IMR-90 (cell line): Measurements from ENCODE around the gene HIVEP1. TPM values are rescaled to one million over a fixed set of nuclear protein-coding genes. Genes with fewer than 3 reads are reported as not detected.

Experiments used
- ATAC-seq: fragments of 200-7000 bp; cut with Tn5 transposase; 2 replicates; pipeline ENCODE4 v1.9.1; 2020; ENCODE audit warnings: low read depth, mild to moderate bottlenecking, moderate library complexity
- BruUV-seq: library from RNA; stranded (reverse); fragments of 400-500 nt; replicated peaks from 2 replicates; lab custom pipeline; 2021; lab: Mats Ljungman, UMichigan
- CTCF ChIA-PET: fragments of 300-600 bp; formaldehyde crosslinking; extraction: SDS; loops from one replicate; lab custom pipeline; 2021; ENCODE audit warnings: antibody characterized with exemption; lab: Yijun Ruan, JAX
- POLR2A ChIA-PET: fragments of 300-600 bp; sonication (Branson Sonifier 250); formaldehyde crosslinking; loops from one replicate; lab custom pipeline; 2022; ENCODE audit warnings: antibody characterized with exemption; ENCODE audit not compliant: unreplicated experiment; lab: Charles Lee
- DNase-seq: peaks from one replicate; pipeline ENCODE4 v3.0.0; 2013
- H2AFZ ChIP-seq: replicated peaks from 2 replicates; pipeline ENCODE3; 2013; ENCODE audit warnings: low read length, mild to moderate bottlenecking; ENCODE audit not compliant: poor library complexity
- H2AK5ac ChIP-seq: 2 replicates; pipeline ENCODE4 v1.6.1; 2013; ENCODE audit warnings: low read depth, low read length, inconsistent platforms
- H2AK9ac ChIP-seq: replicated peaks from 2 replicates; pipeline ENCODE3; 2013; ENCODE audit warnings: mild to moderate bottlenecking, low read depth, low read length, moderate library complexity; ENCODE audit not compliant: poor library complexity
- H2BK120ac ChIP-seq: 2 replicates; pipeline ENCODE4 v1.6.1; 2013; ENCODE audit warnings: low read depth, low read length, inconsistent platforms
- H2BK15ac ChIP-seq: 3 replicates; pipeline ENCODE4 v1.6.1; 2013; ENCODE audit warnings: low read depth, low read length, inconsistent platforms
- H2BK20ac ChIP-seq: 2 replicates; pipeline ENCODE4 v1.6.1; 2013; ENCODE audit warnings: low read depth, mild to moderate bottlenecking, inconsistent platforms, low read length, moderate library complexity
- H2BK5ac ChIP-seq: 2 replicates; pipeline ENCODE4 v1.6.1; 2013; ENCODE audit warnings: mild to moderate bottlenecking, low read depth, low read length, inconsistent platforms; ENCODE audit not compliant: poor library complexity, severe bottlenecking
- H3K14ac ChIP-seq: replicated peaks from 2 replicates; pipeline ENCODE4 v1.6.1; 2013; ENCODE audit warnings: low read depth, low read length, inconsistent platforms
- H3K18ac ChIP-seq: 2 replicates; pipeline ENCODE4 v1.6.1; 2013; ENCODE audit warnings: low read depth, low read length, control low read depth
- H3K23ac ChIP-seq: 2 replicates; pipeline ENCODE4 v1.6.1; 2013; ENCODE audit warnings: low read depth, low read length, inconsistent platforms
- H3K27ac ChIP-seq: 2 replicates; pipeline ENCODE4 v1.5.1; 2013; ENCODE audit warnings: mild to moderate bottlenecking, control low read depth, low read length; ENCODE audit not compliant: insufficient read depth
- H3K27me3 ChIP-seq: 2 replicates; pipeline ENCODE4 v1.6.1; 2013; ENCODE audit warnings: low read length; ENCODE audit not compliant: control insufficient read depth, insufficient read depth
- H3K36me3 ChIP-seq: 2 replicates; pipeline ENCODE4 v1.6.1; 2013; ENCODE audit warnings: low read length, mixed read lengths; ENCODE audit not compliant: control insufficient read depth, insufficient read depth
- H3K4ac ChIP-seq: 2 replicates; pipeline ENCODE4 v1.6.1; 2013; ENCODE audit warnings: low read depth, low read length, inconsistent platforms
- H3K4me1 ChIP-seq: 2 replicates; pipeline ENCODE4 v1.6.1; 2013; ENCODE audit warnings: low read length, mixed read lengths; ENCODE audit not compliant: control insufficient read depth, insufficient read depth
- H3K4me2 ChIP-seq: 2 replicates; pipeline ENCODE4 v1.6.1; 2013; ENCODE audit warnings: low read depth, mild to moderate bottlenecking, control low read depth, low read length, moderate library complexity
- H3K4me3 ChIP-seq: 2 replicates; pipeline ENCODE4 v1.5.1; 2013; ENCODE audit warnings: low read depth, mild to moderate bottlenecking, control low read depth, low read length, moderate library complexity; ENCODE audit not compliant: insufficient read depth
- H3K56ac ChIP-seq: 2 replicates; pipeline ENCODE4 v1.6.1; 2013; ENCODE audit warnings: low read length, inconsistent platforms; ENCODE audit not compliant: insufficient read depth; ENCODE audit errors: extremely low read depth
- H3K79me1 ChIP-seq, 2 experiments: 2 replicates each; pipeline ENCODE4 v1.6.1; 2013; ENCODE audit warnings: low read length in 2 of 2, inconsistent platforms in 1 of 2, low read depth in 1 of 2
- H3K9ac ChIP-seq: 2 replicates; pipeline ENCODE4 v1.6.1; 2013; ENCODE audit warnings: low read depth, low read length, control low read depth
- H3K9me1 ChIP-seq: 2 replicates; pipeline ENCODE4 v1.6.1; 2013; ENCODE audit warnings: low read length, inconsistent platforms; ENCODE audit not compliant: insufficient read depth
- H3K9me3 ChIP-seq: 2 replicates; pipeline ENCODE4 v1.6.1; 2013; ENCODE audit warnings: low read length; ENCODE audit not compliant: control insufficient read depth, insufficient read depth
- H4K20me1 ChIP-seq: 2 replicates; pipeline ENCODE4 v1.6.1; 2013; ENCODE audit warnings: low read length, inconsistent platforms; ENCODE audit not compliant: insufficient read depth
- H4K5ac ChIP-seq: 2 replicates; pipeline ENCODE4 v1.6.1; 2013; ENCODE audit warnings: mild to moderate bottlenecking, low read depth, low read length, control low read depth
- H4K8ac ChIP-seq, 2 experiments: 2 replicates each; pipeline ENCODE4 v1.6.1; 2013; ENCODE audit warnings: low read depth in 2 of 2, low read length in 2 of 2, control low read depth in 1 of 2, inconsistent platforms in 1 of 2
- H4K91ac ChIP-seq: 2 replicates; pipeline ENCODE4 v1.6.1; 2013; ENCODE audit warnings: low read depth, low read length, inconsistent platforms; ENCODE audit not compliant: insufficient read depth
- FOS ChIP-seq: fragments of 150-350 bp; IDR thresholded peaks from 2 replicates; pipeline ENCODE4 v1.6.1; 2016; ENCODE audit warnings: low read depth, low read length
- WGBS, 2 experiments: methylation state at CpG; one replicate each; pipeline versions ENCODE4 v1.1.5 to v1.1.7; 2013; ENCODE audit warnings: missing lambda C conversion rate in 2 of 2; ENCODE audit not compliant: insufficient read length in 1 of 2; ENCODE audit errors: extremely low coverage in 2 of 2; 5-methylcytosine and 5-hydroxymethylcytosine counted together
- dilution Hi-C: fragments of 300-500 bp; cut with HindIII; formaldehyde crosslinking; loops from one replicate; pipeline ENCODE4 v1.14.3; 2018; ENCODE audit warnings: low sequenced_read_pairs; ENCODE audit not compliant: unreplicated experiment
- in situ Hi-C: fragments of 300-500 bp; cut with MboI; formaldehyde crosslinking; loops from 3 replicates; pipeline ENCODE4 v1.14.3; 2019; ENCODE audit warnings: low sequenced_read_pairs, inconsistent platforms, mixed read lengths
- intact Hi-C: fragments of 100-400 bp; cut with micrococcal nuclease; formaldehyde crosslinking; loops from 2 replicates; pipeline ENCODE4 v1.10.0; 2022
- polyA plus RNA-seq, 3 experiments: library from polyadenylated mRNA; depleted of rRNA; stranded (reverse); fragments of >200 nt; gene quantifications; 2 replicates each; pipeline ENCODE4 v1.2.3, GENCODE V29; 2012; ENCODE audit warnings: low replicate concordance in 1 of 3
- total RNA-seq: library from RNA; depleted of rRNA; stranded (reverse); fragments of >200 nt; gene quantifications from 2 replicates; pipeline ENCODE4 v1.2.3, GENCODE V29; 2012
- TF ChIP-seq, protein P1 (sequence below): fragments of 150-350 bp; IDR thresholded peaks from 2 replicates; pipeline ENCODE4 v1.6.1; 2017; ENCODE audit warnings: mild to moderate bottlenecking, antibody characterized with exemption, low read length, low read depth

HIVEP1 gene
- total and polyA plus RNA-seq, 2 of the 4 experiments (the other 2 are of a cell fraction), result 13.0 to 17.2 TPM

DNA sequence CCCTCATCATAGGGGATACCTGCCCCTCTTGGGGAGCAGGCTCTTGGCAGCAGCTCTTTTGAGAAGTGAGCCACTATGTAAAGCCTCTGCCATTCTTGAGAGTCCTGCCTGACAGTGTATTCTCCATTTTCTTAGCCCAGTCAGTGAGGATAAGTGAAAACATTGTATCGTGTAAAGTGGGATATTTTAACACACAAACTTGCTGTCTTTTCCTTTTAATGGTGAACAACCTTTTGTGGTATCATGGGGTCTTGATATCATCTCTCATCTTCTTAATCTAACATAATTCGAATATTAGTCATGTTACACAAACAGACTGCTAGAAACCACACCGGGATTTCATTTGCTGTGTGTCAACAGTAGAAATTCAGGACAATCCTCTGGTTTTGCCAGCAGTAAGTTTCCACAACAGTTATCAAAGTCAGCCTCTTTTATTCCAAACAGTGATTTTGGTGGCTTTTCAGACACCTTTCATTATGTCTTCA, 136.2 kb downstream of the HIVEP1 start:
- Histone ChIP-seq H2BK5ac (peak overlapping the region; percentile 68), H3K14ac (peak overlapping the region; percentile 64), H3K9ac (peak overlapping the region; percentile 28; the same call in 1 of the 2 replicates), H3K36me3 (no peaks in the 10 kb centered on the region; the same call in 1 of the 2 replicates), H3K27ac (peak overlapping the region; percentile 51; the same call in 1 of the 2 replicates), H3K9me3 (no peaks in the 10 kb centered on the region), H2BK15ac (0 out of 3 replicates have a peak overlapping the region, but pooled peaks have one; percentile 19), H4K8ac (peak overlapping the region in 1 of 2 experiments; percentile 29; a peak in 1 of 4 replicates), H3K4me3 (no peak overlapping the region), H2AFZ (peak overlapping the region; percentile 36), H2AK9ac (peak overlapping the region; percentile 53), H2AK5ac (peak overlapping the region; percentile 79), H4K5ac (no peak overlapping the region), H3K4ac (peak overlapping the region; percentile 74), H3K4me1 (peaks cover 12% of the 10 kb centered on the region), H3K18ac (peak overlapping the region; percentile 51; the same call in 1 of the 2 replicates), H3K23ac (peak overlapping the region; percentile 76; the same call in 1 of the 2 replicates), H4K91ac (peak overlapping the region; percentile 32; the same call in 1 of the 2 replicates), H3K56ac (no peak overlapping the region; the same call in 1 of the 2 replicates), H3K9me1 (peaks cover 9% of the 10 kb centered on the region), H3K27me3 (no peaks in the 10 kb centered on the region), H3K4me2 (peak overlapping the region; percentile 60; the same call in 1 of the 2 replicates), H2BK120ac (peak overlapping the region; percentile 79), H2BK20ac (peak overlapping the region; percentile 65; the same call in 1 of the 2 replicates), H4K20me1 (no peaks in the 10 kb centered on the region), H3K79me1 (peaks cover 0 to 12% of the 10 kb centered on the region in 2 experiments; a peak in 3 of 4 replicates)
- ChIA-PET POLR2A (no interaction called here), CTCF (interaction anchor here (0.6 to 0.8 kb wide), 3 partner anchors 36 to 242 kb away, joined by 3 to 4 read pairs (median 3); no protein-coding TSS in a partner anchor)
- peak; percentile 59 for ATAC-seq
- DNase-seq, result peak; percentile 80
- 29% methylated on average over 1 of the region's 3 CpGs; no CpG with 5 or more reads in 1 of the 2 experiments for WGBS, 2 experiments
- in situ Hi-C loops (no loop called here), dilution Hi-C loops (no loop called here), intact Hi-C loops (loop anchor here (5.0 kb wide), 4 partner anchors 84 to 561 kb away; partner anchors contain the start of gene EDN1)
- TF ChIP-seq, protein P1, sequence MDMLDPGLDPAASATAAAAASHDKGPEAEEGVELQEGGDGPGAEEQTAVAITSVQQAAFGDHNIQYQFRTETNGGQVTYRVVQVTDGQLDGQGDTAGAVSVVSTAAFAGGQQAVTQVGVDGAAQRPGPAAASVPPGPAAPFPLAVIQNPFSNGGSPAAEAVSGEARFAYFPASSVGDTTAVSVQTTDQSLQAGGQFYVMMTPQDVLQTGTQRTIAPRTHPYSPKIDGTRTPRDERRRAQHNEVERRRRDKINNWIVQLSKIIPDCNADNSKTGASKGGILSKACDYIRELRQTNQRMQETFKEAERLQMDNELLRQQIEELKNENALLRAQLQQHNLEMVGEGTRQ, result no peak
- TF ChIP-seq FOS, result 0 out of 2 replicates have a peak, but pooled peaks have one; percentile 27
- no TSS peak for BruUV-seq
